Measurements from ENCODE around the gene SNX32.
A peak's percentile ranks its signal among the peaks of the same experiment; 100 is the strongest.

The SNX32 gene

DNA sequence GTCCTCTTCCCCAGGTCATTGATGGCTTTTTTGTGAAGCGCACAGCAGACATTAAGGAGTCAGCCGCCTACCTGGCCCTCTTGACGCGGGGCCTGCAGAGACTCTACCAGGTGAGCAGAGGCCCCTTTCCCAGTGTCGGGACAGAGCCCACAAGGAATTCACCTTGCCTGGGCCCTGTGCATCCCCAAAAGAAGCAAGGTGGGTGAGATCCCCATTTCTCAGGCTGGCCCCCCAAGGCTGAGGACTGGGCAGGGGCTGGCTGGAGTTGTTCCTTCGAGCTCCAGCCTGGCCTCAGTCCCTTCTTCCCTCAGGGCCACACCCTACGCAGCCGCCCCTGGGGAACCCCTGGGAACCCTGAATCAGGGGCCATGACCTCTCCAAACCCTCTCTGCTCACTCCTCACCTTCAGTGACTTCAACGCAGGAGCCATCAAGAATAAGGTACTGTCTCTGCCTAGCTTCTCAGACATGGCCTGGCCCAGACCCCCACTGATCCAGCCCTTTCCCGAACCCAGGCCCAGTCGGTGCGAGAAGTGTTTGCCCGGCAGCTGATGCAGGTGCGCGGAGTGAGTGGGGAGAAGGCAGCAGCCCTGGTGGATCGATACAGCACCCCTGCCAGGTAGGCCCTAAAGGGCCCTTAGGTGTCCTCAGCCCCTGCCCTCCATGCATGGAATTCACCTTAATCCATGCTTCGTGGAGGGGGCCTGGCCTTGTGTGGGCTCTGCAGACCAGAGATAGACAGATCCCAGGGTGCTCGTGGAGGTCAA is 31.1 kb downstream of the SNX32 start:
- Mint-ChIP-seq H3K4me3 (no peak overlapping the region), H3K27ac (peak overlapping the region; percentile 37 to 50), H3K27me3 (no peaks in the 10 kb centered on the region), H3K9me3 (no peaks in the 10 kb centered on the region), H3K4me1 (peaks cover 54% of the 10 kb centered on the region)
- ATAC-seq: no peak
- no peak for DNase-seq

GRCh38 chr11:65865550-65866172 is 31.9 kb downstream of the SNX32 start:
- DNase-seq (no peak), ATAC-seq (no peak)
- Mint-ChIP-seq H3K9me3 (no peaks in the 10 kb centered on the region), H3K4me3 (no peak overlapping the region), H3K27me3 (no peaks in the 10 kb centered on the region), H3K4me1 (peaks cover 62% of the 10 kb centered on the region), H3K27ac (no peak overlapping the region)

DNA sequence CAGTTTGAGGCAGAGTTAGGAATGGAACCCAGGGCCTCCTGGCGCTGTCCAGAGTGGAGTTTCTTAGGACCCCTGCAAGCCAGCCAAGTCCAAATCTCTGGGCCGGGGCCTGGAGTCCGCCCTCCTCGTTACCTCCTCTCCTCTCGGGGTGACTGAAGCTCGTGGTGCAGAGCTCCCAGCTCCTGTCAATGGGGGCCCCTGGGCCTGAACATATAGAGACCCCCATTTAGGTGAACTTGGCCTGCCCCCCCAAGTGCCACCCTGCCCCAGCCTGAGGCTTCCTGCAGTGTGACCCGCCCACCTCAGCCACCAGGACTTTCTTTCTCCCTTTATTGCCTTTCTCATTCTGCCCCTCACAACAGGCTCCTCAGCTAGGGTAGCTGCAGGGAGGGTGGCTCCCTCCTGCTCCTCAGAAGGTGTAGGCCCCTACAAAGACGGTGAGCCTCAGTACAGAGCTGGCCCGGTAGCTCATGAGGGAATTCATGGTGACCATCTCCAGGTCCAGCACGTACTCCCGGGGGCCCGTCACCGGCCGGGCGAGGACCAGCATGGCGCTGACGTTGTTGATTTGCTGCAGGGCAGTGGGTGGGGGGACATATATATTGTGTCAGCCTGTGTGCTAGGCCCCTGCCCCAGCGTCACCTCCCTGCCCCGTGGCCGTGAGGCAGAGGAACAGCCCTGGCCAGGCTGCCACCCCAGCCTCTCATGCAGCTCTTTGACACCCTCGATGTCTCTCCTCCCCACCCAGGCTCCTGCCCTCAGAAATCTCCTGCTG is 32.9 kb downstream of the SNX32 start:
- H3K27ac Mint-ChIP-seq: peak overlapping the region in 1 of 2 donors; percentile 59
- no peaks in the 10 kb centered on the region for H3K9me3 Mint-ChIP-seq
- H3K27me3 Mint-ChIP-seq: no peaks in the 10 kb centered on the region
- H3K4me3 Mint-ChIP-seq: no peak overlapping the region
- no peak for DNase-seq
- H3K4me1 Mint-ChIP-seq: peaks cover 64% of the 10 kb centered on the region
- no peak for ATAC-seq

- Mint-ChIP-seq H3K9me3 (no peaks in the 10 kb centered on the region), H3K4me1 (peaks cover 62% of the 10 kb centered on the region), H3K4me3 (no peak overlapping the region), H3K27ac (no peak overlapping the region), H3K27me3 (no peaks in the 10 kb centered on the region)
- no peak for ATAC-seq
- no peak for DNase-seq
These were observed 33.7 kb downstream of the SNX32 start for GRCh38 chr11:65867284-65868071.

- no peak overlapping the region for H3K27ac Mint-ChIP-seq
- peaks cover 4% of the 10 kb centered on the region for H3K27me3 Mint-ChIP-seq
- H3K9me3 Mint-ChIP-seq: no peaks in the 10 kb centered on the region
These were observed 34.4 kb downstream of the SNX32 start for GRCh38 chr11:65868076-65868667.

GRCh38 chr11:65868907-65869306 is 35.1 kb downstream of the SNX32 start:
- Mint-ChIP-seq H3K27me3 (peaks cover 6% of the 10 kb centered on the region), H3K4me1 (peaks cover 61% of the 10 kb centered on the region), H3K27ac (no peak overlapping the region), H3K9me3 (no peaks in the 10 kb centered on the region), H3K4me3 (no peak overlapping the region)
- DNase-seq (no peak), ATAC-seq (no peak)

More at GRCh38 chr11:65868076-65868667, 34.4 kb downstream of the SNX32 start:
- Mint-ChIP-seq H3K4me3 (no peak overlapping the region), H3K4me1 (peaks cover 60% of the 10 kb centered on the region)
- ATAC-seq: no peak
- DNase-seq: no peak

DNA sequence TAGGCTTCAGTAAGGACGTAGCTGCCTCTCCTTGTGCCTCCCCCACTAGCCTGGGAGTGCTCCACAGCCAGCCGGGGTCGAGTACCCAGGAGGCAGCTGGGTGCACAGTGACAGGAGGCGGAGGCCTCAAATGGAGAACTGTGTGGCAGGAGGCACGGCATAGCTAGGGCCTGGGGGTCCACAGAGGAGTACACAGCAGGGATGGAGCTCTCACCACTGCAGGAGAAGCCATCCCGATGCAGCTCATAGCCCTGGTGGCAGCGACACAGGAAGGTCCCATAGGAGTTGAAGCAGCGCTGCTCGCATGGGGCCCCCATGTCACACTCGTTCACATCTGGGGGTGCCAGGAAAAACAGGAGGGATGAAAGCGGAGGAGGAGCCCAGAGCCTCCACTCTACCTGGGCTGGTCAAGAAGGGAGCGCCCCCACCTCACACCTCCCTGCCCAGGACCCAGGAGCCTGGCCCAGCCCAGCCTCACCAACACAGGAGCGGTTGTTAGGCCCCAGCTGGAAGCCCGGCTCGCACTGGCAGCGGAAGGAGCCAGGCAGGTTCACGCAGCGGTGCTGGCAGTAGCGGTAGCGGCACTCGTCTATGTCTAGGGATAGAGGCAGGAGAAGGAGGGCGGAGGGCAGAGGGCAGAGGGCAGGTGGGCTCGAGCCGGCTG is 36.0 kb downstream of the SNX32 start:
- DNase-seq: no peak
- no peaks in the 10 kb centered on the region for H3K9me3 Mint-ChIP-seq
- H3K27me3 Mint-ChIP-seq: peaks cover 6% of the 10 kb centered on the region
- no peak overlapping the region for H3K27ac Mint-ChIP-seq
- no peak overlapping the region for H3K4me3 Mint-ChIP-seq
- ATAC-seq: no peak
- peaks cover 57% of the 10 kb centered on the region for H3K4me1 Mint-ChIP-seq

DNA sequence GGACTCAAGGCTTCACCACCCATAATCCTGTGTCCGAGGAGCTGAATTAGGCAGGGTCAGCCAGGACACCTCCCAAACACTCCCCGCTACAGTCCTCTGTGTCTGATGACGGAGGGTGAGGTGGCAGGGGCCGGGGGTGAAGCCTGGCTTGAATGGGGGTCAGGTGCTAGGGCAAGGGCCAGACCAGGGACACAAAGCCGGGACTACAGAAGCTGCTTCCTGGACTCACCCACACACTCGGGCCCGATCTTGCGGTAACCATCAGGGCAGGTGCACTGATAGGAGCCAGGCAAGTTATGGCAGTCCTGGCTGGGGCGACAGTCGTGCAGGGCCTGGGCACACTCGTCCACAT is 36.5 kb downstream of the SNX32 start:
- Mint-ChIP-seq H3K27me3 (peaks cover 6% of the 10 kb centered on the region), H3K4me1 (peaks cover 57% of the 10 kb centered on the region), H3K4me3 (no peak overlapping the region), H3K27ac (no peak overlapping the region), H3K9me3 (no peaks in the 10 kb centered on the region)
- ATAC-seq (no peak), DNase-seq (no peak)

DNA sequence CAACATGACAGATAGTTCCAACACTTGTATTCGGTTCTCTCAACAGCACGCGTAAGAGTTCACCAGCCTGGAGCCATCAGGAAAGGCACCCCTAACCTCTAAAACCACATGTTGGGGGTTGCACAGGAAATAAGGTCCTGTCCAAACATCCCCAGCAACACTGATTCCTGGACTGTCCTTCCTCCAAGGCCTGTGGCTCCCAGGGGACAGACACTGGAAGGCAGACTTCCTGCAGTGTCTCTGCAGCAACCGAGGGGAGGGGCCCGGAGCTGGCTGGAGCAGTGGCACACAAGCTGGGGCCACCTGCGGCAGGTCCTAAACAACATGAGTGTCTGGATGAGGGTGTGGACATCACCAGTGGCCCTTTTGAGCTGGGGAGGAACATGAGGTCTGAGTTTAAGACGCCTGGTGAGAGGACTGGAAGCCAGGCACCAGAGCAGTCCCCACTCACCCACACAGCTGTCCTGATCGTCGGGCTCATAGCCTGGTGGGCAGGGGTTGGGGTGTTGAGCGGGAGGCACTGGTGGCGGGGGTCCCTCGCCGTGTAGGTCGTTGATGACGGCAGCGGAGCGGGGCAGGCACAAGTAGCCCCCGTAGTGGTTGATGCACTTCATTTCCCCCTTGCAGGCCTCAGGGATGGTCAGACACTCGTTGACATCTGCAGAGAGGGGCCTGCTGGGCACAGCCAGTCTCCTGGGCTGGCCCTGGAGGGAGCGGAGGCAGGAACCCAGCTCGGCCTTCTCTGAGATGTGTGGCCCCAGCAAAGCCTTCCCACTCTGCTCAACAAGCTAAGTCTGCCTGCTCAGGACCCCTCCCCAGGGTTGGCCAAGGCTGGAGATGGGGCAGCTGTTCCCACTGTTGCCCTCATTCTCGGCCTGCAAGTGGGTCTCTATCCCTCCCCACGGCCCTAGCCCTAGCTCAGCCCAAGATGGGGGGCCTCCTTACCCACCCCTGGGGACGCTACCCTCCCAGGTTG is 37.2 kb downstream of the SNX32 start:
- H3K4me3 Mint-ChIP-seq: peak overlapping the region in 1 of 2 donors; percentile 63
- DNase-seq (no peak), ATAC-seq (no peak)
- peaks cover 57% of the 10 kb centered on the region for H3K4me1 Mint-ChIP-seq
- peak overlapping the region in 1 of 2 donors; percentile 59 for H3K27ac Mint-ChIP-seq
- peaks cover 6% of the 10 kb centered on the region for H3K27me3 Mint-ChIP-seq
- no peaks in the 10 kb centered on the region for H3K9me3 Mint-ChIP-seq

- no peak for DNase-seq
- Mint-ChIP-seq H3K27ac (peak overlapping the region in 1 of 2 donors; percentile 48), H3K9me3 (no peaks in the 10 kb centered on the region), H3K4me3 (peak overlapping the region; percentile 60 to 63), H3K27me3 (peaks cover 6% of the 10 kb centered on the region), H3K4me1 (peaks cover 59% of the 10 kb centered on the region)
- ATAC-seq: no peak
These were observed 38.2 kb downstream of the SNX32 start for GRCh38 chr11:65871811-65872548.

- Mint-ChIP-seq H3K27ac (peak within 1 kb of the TSS; percentile 88 to 97), H3K9me3 (no peaks in the 10 kb centered on the region), H3K27me3 (peaks cover 6% of the 10 kb centered on the region), H3K4me1 (peaks cover 59% of the 10 kb centered on the region), H3K4me3 (peak within 1 kb of the TSS; percentile 91 to 98)
- DNase-seq: no peak
- peak; percentile 13 for ATAC-seq
These were observed 39.0 kb downstream of the SNX32 start, which contains the start of gene EFEMP2 for GRCh38 chr11:65872586-65873317. EFEMP2 (minus strand) TSS chr11:65872800; CDS start chr11:65872354, 446 bp downstream.

DNA sequence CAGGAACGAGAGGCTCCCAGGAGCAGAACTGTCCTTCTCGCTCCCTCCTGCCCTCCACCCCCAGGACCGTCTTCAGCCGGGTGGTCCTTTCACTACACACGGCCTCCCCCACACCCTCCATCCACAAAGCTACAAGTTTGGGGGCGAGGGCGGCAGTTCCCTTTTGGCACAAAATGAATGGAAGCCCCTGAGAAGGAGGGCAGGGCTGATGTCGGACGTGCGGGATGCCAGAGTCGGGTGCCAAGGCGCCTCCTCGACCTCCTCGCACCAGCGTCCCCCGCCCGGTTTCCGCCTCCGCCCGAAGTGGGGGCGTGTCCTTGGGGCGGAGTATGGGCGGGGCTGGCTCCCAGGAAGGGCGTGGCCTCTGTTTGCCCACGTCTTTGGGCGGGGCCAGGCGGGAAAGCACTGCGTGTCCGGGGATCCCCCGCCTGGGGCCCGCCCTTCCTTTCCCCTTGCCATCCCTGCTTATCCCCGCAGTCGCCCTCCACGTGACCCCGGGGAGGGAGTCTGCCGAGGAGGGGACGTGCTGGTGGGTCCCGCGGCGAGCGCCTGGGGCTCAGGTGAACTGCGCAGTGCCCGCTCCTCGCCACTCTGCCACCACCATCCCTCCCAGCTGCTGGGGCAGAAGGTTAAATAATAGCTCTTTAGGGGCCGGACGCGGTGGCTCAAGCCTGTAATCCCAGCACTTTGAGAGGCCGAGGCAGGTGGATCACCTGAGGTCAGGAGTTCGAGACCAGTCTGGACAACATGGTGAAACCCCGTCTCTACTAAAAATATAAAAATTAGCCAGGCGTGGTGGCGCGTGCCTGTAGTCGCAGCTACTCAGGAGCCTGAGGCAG is 39.8 kb downstream of the SNX32 start:
- peak overlapping the region; percentile 91 to 98 for H3K4me3 Mint-ChIP-seq
- DNase-seq: peak; percentile 97 to 98

More for the DNA sequence above, 39.8 kb downstream of the SNX32 start:
- Mint-ChIP-seq H3K27ac (peak overlapping the region; percentile 88 to 97), H3K27me3 (peaks cover 6% of the 10 kb centered on the region), H3K4me1 (peaks cover 66% of the 10 kb centered on the region), H3K9me3 (no peaks in the 10 kb centered on the region)
- peak; percentile 82 for ATAC-seq
